Upper lobe of left lung (tissue), 4 donors: Measurements from ENCODE around the gene SLBP.

Source experiments
- CTCF ChIP-seq, 6 experiments: fragments of 450-650 bp in 4 of 6; fragments of 200-600 bp in 2 of 6; sonication (generic) in 2 of 6; IDR thresholded peaks; one replicate each; pipeline ENCODE4 v1.5.1; 2016 to 2019; ENCODE audit warnings: antibody characterized with exemption in 6 of 6
- POLR2A ChIP-seq, 4 donors: fragments of 450-650 bp; IDR thresholded peaks; one replicate each; pipeline ENCODE4 v1.5.1; 2016 to 2017; ENCODE audit warnings: antibody characterized with exemption in 4 of 4, mild to moderate bottlenecking in 2 of 4
- POLR2AphosphoS5 ChIP-seq, 2 donors: sonication (generic); formaldehyde crosslinking; IDR thresholded peaks; one replicate each; pipeline ENCODE4 v1.5.1; 2017; ENCODE audit warnings: antibody characterized with exemption in 2 of 2

DNA sequence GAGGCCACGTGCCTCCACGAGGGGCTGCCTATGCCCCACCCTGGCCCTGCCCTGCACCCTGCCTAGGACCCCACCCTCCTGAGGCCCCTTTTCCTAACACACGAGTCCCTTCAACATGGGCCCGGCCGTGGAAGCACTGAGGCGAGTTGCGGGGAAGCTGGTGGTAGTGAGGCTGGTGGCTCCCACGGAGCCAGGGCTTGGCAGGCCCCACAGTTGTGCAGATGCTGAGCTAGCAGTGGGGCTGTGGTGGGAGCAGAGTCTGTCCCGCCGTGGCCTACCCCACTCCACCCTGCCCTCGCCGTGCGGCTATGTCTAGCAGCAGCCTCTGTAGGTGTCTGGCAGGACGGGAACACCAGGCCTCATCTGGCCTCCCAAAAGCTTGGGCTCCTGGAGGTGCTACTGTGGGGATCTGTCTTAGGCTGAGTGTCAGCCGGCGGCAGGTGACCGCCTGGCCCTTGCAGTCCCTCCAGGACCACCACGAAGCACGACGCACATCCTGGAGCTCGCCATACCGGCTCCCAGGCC is 28.0 kb upstream of the SLBP start:
- no peak for TF ChIP-seq CTCF (IDR thresholded peaks at IDR 0.05)
- no peak for TF ChIP-seq POLR2AphosphoS5 (IDR thresholded peaks at IDR 0.05)
- TF ChIP-seq POLR2A (IDR thresholded peaks at IDR 0.05): no peak
